ENCODE results near the gene FMNL3.

FMNL3 gene

GRCh38 chr12:49635656-49636055 lies 71.5 kb downstream of the FMNL3 start:
- no peak overlapping the region for H3K4me3 ChIP-seq (ENCODE audit: low read length)
- no peak for DNase-seq (ENCODE audit: low read depth)
- TF ChIP-seq, protein P1, sequence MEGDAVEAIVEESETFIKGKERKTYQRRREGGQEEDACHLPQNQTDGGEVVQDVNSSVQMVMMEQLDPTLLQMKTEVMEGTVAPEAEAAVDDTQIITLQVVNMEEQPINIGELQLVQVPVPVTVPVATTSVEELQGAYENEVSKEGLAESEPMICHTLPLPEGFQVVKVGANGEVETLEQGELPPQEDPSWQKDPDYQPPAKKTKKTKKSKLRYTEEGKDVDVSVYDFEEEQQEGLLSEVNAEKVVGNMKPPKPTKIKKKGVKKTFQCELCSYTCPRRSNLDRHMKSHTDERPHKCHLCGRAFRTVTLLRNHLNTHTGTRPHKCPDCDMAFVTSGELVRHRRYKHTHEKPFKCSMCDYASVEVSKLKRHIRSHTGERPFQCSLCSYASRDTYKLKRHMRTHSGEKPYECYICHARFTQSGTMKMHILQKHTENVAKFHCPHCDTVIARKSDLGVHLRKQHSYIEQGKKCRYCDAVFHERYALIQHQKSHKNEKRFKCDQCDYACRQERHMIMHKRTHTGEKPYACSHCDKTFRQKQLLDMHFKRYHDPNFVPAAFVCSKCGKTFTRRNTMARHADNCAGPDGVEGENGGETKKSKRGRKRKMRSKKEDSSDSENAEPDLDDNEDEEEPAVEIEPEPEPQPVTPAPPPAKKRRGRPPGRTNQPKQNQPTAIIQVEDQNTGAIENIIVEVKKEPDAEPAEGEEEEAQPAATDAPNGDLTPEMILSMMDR (conservative IDR thresholded peaks at IDR 0.05; ENCODE audit: low read depth, low read length), result no peak

- no peak for DNase-seq (ENCODE audit: low read depth)
- no peak overlapping the region for H3K4me3 ChIP-seq (ENCODE audit: low read length)
- TF ChIP-seq, protein P1 (conservative IDR thresholded peaks at IDR 0.05; ENCODE audit: low read depth, low read length), result no peak
Observed at GRCh38 chr12:49635036-49635435, 72.2 kb downstream of the FMNL3 start.

- H3K4me3 ChIP-seq (ENCODE audit: low read length), result no peak overlapping the region
- TF ChIP-seq, protein P1 (conservative IDR thresholded peaks at IDR 0.05; ENCODE audit: low read depth, low read length), result no peak
- DNase-seq (ENCODE audit: low read depth), result no peak
Observed at GRCh38 chr12:49633703-49634345, 73.4 kb downstream of the FMNL3 start.

GRCh38 chr12:49632986-49633702 lies 74.1 kb downstream of the FMNL3 start:
- no peak for DNase-seq (ENCODE audit: low read depth)
- TF ChIP-seq, protein P1 (conservative IDR thresholded peaks at IDR 0.05; ENCODE audit: low read depth, low read length), result no peak
- H3K4me3 ChIP-seq (ENCODE audit: low read length), result no peak overlapping the region

- TF ChIP-seq, protein P1 (conservative IDR thresholded peaks at IDR 0.05; ENCODE audit: low read depth, low read length), result no peak
- H3K4me3 ChIP-seq (ENCODE audit: low read length), result no peak overlapping the region
- DNase-seq (ENCODE audit: low read depth), result no peak
Observed at GRCh38 chr12:49632401-49632800, 74.8 kb downstream of the FMNL3 start.

DNA sequence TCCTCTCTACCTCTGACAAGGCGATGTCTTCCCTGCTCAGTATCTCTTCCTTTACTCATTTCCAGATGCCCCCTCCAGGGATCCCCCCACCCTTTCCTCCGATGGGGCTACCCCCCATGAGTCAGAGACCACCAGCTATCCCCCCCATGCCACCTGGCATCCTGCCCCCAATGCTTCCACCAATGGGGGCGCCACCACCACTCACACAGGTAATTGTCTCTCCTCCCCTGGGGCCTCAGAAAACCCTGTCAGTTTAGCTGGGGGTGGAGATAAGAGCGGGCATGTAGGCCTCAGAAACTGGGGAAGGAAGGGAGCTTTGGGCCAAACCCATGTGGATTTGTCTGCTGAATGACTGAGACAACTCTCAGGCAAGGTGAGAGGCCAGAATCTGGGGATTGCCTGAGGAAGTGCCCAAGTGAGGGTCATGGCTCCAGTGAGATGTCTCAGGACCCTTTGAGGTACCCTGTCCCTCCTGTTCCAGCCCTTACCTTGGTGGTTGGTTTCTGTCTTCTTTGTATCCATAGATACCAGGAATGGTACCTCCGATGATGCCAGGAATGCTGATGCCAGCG lies 75.8 kb downstream of the FMNL3 start:
- TF ChIP-seq, protein P1 (conservative IDR thresholded peaks at IDR 0.05; ENCODE audit: low read depth, low read length), result no peak
- H3K4me3 ChIP-seq (ENCODE audit: low read length), result no peak overlapping the region
- no peak for DNase-seq (ENCODE audit: low read depth)
